Esophagus squamous epithelium (tissue), 5 donors: ENCODE results near the gene CYB5R2. TPM values are rescaled to one million over a fixed set of nuclear protein-coding genes. Genes with fewer than 3 reads are reported as not detected.

Experiments
- DNase-seq: peaks from one replicate; lab custom pipeline; 2025; lab: John Stamatoyannopoulos, UW
- H3K27ac ChIP-seq, 4 donors: fragments of 200-600 bp; sonication (generic); one replicate each; pipeline ENCODE4 v1.5.1; 2016 to 2019; ENCODE audit warnings: mild to moderate bottlenecking in 1 of 4
- H3K27me3 ChIP-seq, 4 donors: fragments of 200-600 bp; sonication (generic); 1 replicate in 3 of 4; 2 replicates in 1 of 4; pipeline versions ENCODE4 v1.5.1 to v1.6.0; 2017 to 2021; ENCODE audit warnings: antibody characterized with exemption in 1 of 4
- H3K36me3 ChIP-seq, 3 donors: fragments of 200-600 bp; sonication (generic); one replicate each; pipeline ENCODE4 v1.5.1; 2016 to 2019
- H3K4me1 ChIP-seq, 3 donors: fragments of 200-600 bp; sonication (generic); one replicate each; pipeline ENCODE4 v1.5.1; 2017 to 2019
- H3K4me3 ChIP-seq, 4 donors: fragments of 200-600 bp; sonication (generic); 1 replicate in 3 of 4; 2 replicates in 1 of 4; pipeline ENCODE4 v1.5.1; 2016 to 2019; ENCODE audit warnings: mild to moderate bottlenecking in 2 of 4, moderate library complexity in 1 of 4
- H3K9me3 ChIP-seq, 3 donors: fragments of 200-600 bp; sonication (generic); one replicate each; pipeline ENCODE4 v1.5.1; 2016 to 2019
- POLR2A ChIP-seq, 4 donors: fragments of 450-650 bp; IDR thresholded peaks; one replicate each; pipeline ENCODE4 v1.6.1; 2017; ENCODE audit warnings: antibody characterized with exemption in 4 of 4, mild to moderate bottlenecking in 4 of 4, moderate library complexity in 3 of 4
- WGBS, 2 donors: methylation state at CpG; one replicate each; pipeline ENCODE4 v1.1.5; 2018; 5-methylcytosine and 5-hydroxymethylcytosine counted together
- intact Hi-C: fragments of 100-400 bp; cut with DNase I; formaldehyde crosslinking; loops from one replicate; pipeline ENCODE4 v1.15.0; 2022
- total RNA-seq, 4 donors: library from RNA; depleted of rRNA; stranded (reverse); fragments of >200 nt; gene quantifications; one replicate each; pipeline ENCODE4 v1.1.0, GENCODE V29; 2016
- TF ChIP-seq, protein P1 (sequence below), 6 experiments: fragments of 450-650 bp in 4 of 6; fragments of 200-600 bp in 2 of 6; sonication (generic) in 2 of 6; IDR thresholded peaks; one replicate each; pipeline ENCODE4 v1.5.1; 2016 to 2019; ENCODE audit warnings: antibody characterized with exemption in 6 of 6, mild to moderate bottlenecking in 4 of 6, moderate library complexity in 4 of 6
- donor health status: DM: yes; HTN: yes; CAD: no.

CYB5R2 gene
- total RNA-seq, 4 donors from 2014 or later, result 7.6 to 56.9 (median 18.0) TPM

DNA sequence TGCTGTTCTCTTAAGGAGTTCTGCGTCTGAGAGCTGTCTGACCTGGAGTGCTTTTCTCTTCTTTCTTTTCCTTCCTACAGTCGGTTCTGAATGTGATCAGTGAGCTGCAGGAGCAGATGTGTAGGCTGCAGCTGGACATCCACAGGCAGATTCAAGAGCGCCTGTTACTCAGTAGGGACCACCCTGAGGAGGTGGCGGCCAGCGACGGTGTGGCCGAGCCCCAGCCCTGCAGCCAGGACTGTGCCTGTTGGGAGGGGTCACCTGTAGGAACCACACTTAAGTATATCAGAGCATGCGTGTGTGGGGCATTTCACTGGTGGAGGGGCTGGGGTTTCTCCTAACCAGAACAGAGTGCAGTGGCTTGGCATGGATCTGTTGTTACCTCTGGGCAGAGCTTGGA, 56.3 kb downstream of the CYB5R2 start:
- no peak for DNase-seq
- WGBS, 2 donors, result 80 to 95% methylated on average over 1 to 4 of the region's 8 CpGs
- TF ChIP-seq POLR2A (IDR thresholded peaks at IDR 0.05), result no peak
- TF ChIP-seq, protein P1, sequence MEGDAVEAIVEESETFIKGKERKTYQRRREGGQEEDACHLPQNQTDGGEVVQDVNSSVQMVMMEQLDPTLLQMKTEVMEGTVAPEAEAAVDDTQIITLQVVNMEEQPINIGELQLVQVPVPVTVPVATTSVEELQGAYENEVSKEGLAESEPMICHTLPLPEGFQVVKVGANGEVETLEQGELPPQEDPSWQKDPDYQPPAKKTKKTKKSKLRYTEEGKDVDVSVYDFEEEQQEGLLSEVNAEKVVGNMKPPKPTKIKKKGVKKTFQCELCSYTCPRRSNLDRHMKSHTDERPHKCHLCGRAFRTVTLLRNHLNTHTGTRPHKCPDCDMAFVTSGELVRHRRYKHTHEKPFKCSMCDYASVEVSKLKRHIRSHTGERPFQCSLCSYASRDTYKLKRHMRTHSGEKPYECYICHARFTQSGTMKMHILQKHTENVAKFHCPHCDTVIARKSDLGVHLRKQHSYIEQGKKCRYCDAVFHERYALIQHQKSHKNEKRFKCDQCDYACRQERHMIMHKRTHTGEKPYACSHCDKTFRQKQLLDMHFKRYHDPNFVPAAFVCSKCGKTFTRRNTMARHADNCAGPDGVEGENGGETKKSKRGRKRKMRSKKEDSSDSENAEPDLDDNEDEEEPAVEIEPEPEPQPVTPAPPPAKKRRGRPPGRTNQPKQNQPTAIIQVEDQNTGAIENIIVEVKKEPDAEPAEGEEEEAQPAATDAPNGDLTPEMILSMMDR (IDR thresholded peaks at IDR 0.05), result no peak

More for the DNA sequence above, 56.3 kb downstream of the CYB5R2 start:
- peaks cover 4 to 89% (median 5%) of the 10 kb centered on the region in 3 donors for H3K36me3 ChIP-seq
- H3K9me3 ChIP-seq, result no peaks in the 10 kb centered on the region
- no peak overlapping the region for H3K27ac ChIP-seq
- intact Hi-C loops, result no loop called here
- no peaks in the 10 kb centered on the region for H3K27me3 ChIP-seq
- H3K4me1 ChIP-seq, result peaks cover 0 to 14% (median 8%) of the 10 kb centered on the region in 3 donors
- no peak overlapping the region for H3K4me3 ChIP-seq

Other genes with a start within 250 kb of the CYB5R2 start
- gene OLFML1, start 188.0 kb downstream of the CYB5R2 start, total RNA-seq, result 1 to 10 TPM in 2 of 4 donors, under 1 TPM in 1, not detected in 1; 0.35 to 6.3 (median 2.4) TPM
- 10 to 100 TPM; 28.1 to 61.1 (median 49.4) TPM for gene PPFIBP2, start 159.5 kb downstream of the CYB5R2 start, total RNA-seq
- 1 to 10 TPM in 1 of 4 donors, under 1 TPM in 1, not detected in 2; 0.21 to 2.1 TPM for gene OVCH2, start 33.0 kb upstream of the CYB5R2 start, total RNA-seq
- gene OR5P2, start 123.4 kb upstream of the CYB5R2 start, total RNA-seq, result 1 to 10 TPM in 1 of 4 donors, not detected in 3; 1.5 TPM
- under 1 TPM in 2 of 4 donors, not detected in 2; 0.31 to 0.72 TPM for gene OR5P3, start 157.3 kb upstream of the CYB5R2 start, total RNA-seq